B cell (primary cell): ENCODE measurements around the gene VPS41.

Experiments used
- CTCF ChIP-seq: fragments of 200-600 bp; IDR thresholded peaks from one replicate; pipeline ENCODE4 v1.8.0; 2022; ENCODE audit warnings: antibody characterized with exemption, mild to moderate bottlenecking
- EZH2 ChIP-seq: IDR thresholded peaks from 2 replicates; pipeline ENCODE4 v1.6.1; 2012; ENCODE audit warnings: borderline replicate concordance, low read depth, mild to moderate bottlenecking, moderate library complexity, low read length; ENCODE audit not compliant: insufficient read depth, poor library complexity, severe bottlenecking

- TF ChIP-seq CTCF: no peak
- no peak for TF ChIP-seq EZH2
Measured at GRCh38 chr7:38953971-38954370, 45.0 kb upstream of the VPS41 start.
